ENCODE measurements around the gene TGM1. TPM values are rescaled to one million over a fixed set of nuclear protein-coding genes. Genes with fewer than 3 reads are reported as not detected.

The TGM1 gene
- total RNA-seq = 5.9 TPM
- long read RNA-seq, partial matches to known transcripts = 5 of 8 reads
- long read RNA-seq, other reads (novel, unspliced or antisense) = 2 of 8 reads

GRCh38 chr14:24262821-24263733 is at the start of gene TGM1:
TSS of gene TGM1 (minus strand) at chr14:24263177. CDS start at chr14:24262352, 825 bp downstream.
- DNase-seq = peak; percentile 41
- Histone ChIP-seq H3K4me1 (peaks cover 12% of the 10 kb centered on the region), H3K27ac (no peak within 1 kb of the TSS), H3K36me3 (peaks cover 42% of the 10 kb centered on the region), H3K4me3 (no peak within 1 kb of the TSS), H3K9me3 (no peaks in the 10 kb centered on the region), H3K27me3 (ENCODE audit: low read depth) (no peaks in the 10 kb centered on the region)
- no peak for TF ChIP-seq CTCF (IDR thresholded peaks at IDR 0.05)
- intact Hi-C loops (cut with DNase I) = no loop called here
- no peak for ATAC-seq

DNA sequence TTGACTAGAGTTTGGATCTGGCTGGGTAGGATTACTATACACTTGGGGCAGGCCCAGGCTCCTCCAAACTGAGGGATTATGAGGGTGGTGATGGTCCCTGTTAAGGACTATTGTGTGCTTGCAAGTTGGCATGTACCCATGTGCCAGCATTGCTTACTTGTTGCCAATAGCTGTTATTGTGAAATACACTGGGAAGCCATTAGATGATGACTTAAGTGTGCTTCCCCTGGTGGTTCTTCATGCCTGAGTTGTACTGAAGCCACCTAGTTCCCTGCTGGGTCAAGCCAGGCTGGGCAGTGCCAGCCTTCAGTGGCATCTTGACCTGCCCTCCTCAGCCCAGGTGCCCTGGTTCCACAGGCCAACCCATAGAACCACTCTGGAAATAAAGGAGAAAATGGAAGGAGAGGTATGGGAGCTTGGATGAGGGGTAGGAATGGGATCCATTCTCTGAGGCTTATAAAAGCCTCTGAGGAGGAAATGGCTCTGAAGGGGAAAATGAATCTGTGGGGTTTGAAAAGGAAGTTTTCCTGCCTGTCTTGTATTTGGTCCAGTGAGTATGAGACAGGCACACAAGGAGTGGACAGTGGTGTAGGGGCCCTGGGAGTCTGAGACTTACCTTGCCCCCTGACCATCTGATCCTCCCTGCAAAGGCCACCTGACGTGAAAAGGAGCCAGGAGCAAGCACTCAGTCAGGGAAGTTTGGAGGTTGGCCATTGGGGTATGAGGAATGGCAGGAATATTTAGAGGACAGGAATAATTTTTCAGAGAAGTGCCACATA is 49.0 kb upstream of the TGM1 start:
- Histone ChIP-seq H3K4me3 (peak overlapping the region; percentile 73), H3K36me3 (peaks cover 7% of the 10 kb centered on the region), H3K4me1 (peaks cover 86% of the 10 kb centered on the region), H3K27ac (peak overlapping the region; percentile 92), H3K27me3 (ENCODE audit: low read depth) (no peaks in the 10 kb centered on the region), H3K9me3 (no peaks in the 10 kb centered on the region)
- DNase-seq (no peak), ATAC-seq (peak; percentile 2 to 4)
- no peak for TF ChIP-seq CTCF (IDR thresholded peaks at IDR 0.05)
- intact Hi-C loops (cut with DNase I) = no loop called here

DNA sequence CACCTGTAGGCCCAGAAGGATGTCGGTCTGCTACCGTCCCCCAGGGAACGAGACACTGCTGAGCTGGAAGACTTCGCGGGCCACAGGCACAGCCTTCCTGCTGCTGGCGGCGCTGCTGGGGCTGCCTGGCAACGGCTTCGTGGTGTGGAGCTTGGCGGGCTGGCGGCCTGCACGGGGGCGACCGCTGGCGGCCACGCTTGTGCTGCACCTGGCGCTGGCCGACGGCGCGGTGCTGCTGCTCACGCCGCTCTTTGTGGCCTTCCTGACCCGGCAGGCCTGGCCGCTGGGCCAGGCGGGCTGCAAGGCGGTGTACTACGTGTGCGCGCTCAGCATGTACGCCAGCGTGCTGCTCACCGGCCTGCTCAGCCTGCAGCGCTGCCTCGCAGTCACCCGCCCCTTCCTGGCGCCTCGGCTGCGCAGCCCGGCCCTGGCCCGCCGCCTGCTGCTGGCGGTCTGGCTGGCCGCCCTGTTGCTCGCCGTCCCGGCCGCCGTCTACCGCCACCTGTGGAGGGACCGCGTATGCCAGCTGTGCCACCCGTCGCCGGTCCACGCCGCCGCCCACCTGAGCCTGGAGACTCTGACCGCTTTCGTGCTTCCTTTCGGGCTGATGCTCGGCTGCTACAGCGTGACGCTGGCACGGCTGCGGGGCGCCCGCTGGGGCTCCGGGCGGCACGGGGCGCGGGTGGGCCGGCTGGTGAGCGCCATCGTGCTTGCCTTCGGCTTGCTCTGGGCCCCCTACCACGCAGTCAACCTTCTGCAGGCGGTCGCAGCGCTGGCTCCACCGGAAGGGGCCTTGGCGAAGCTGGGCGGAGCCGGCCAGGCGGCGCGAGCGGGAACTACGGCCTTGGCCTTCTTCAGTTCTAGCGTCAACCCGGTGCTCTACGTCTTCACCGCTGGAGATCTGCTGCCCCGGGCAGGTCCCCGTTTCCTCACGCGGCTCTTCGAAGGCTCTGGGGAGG is 47.9 kb upstream of the TGM1 start, which contains the start of gene LTB4R:
Gene LTB4R, plus strand, starts transcription at position 857 of the 959 bp plus-strand sequence. CDS start 4,150 bp downstream, outside the sequence.
- ATAC-seq (peak; percentile 87 to 88), DNase-seq (peak; percentile 86)
- peak within 1 kb of the TSS; percentile 73 for H3K4me3 ChIP-seq
- intact Hi-C loops (cut with DNase I) = no loop called here
- peaks cover 75% of the 10 kb centered on the region for H3K4me1 ChIP-seq
- peak; percentile 57 for TF ChIP-seq CTCF (IDR thresholded peaks at IDR 0.05)
- no peaks in the 10 kb centered on the region for H3K27me3 ChIP-seq (ENCODE audit: low read depth)
- H3K27ac ChIP-seq = peak within 1 kb of the TSS; percentile 92
- no peaks in the 10 kb centered on the region for H3K9me3 ChIP-seq
- peaks cover 18% of the 10 kb centered on the region for H3K36me3 ChIP-seq

GRCh38 chr14:24310265-24310645 is 47.3 kb upstream of the TGM1 start:
- no peaks in the 10 kb centered on the region for H3K9me3 ChIP-seq
- peaks cover 68% of the 10 kb centered on the region for H3K4me1 ChIP-seq
- H3K4me3 ChIP-seq = peak overlapping the region; percentile 73
- peak overlapping the region; percentile 92 for H3K27ac ChIP-seq
- intact Hi-C loops (cut with DNase I) = no loop called here
- no peak for DNase-seq
- peaks cover 24% of the 10 kb centered on the region for H3K36me3 ChIP-seq
- H3K27me3 ChIP-seq (ENCODE audit: low read depth) = no peaks in the 10 kb centered on the region
- ATAC-seq = no peak
- TF ChIP-seq CTCF (IDR thresholded peaks at IDR 0.05) = no peak

Measured in lower lobe of right lung (tissue), 2 donors.